SU-DHL-6 (cell line): Measurements from ENCODE around the gene YTHDF1.

Experiments used
- H2AFZ ChIP-seq: fragments of 200-600 bp; sonication (generic); 2 replicates; pipeline ENCODE4 v1.6.1; 2014; ENCODE audit warnings: low read depth, mild to moderate bottlenecking, moderate library complexity, mixed read lengths, antibody characterized with exemption, low read length; ENCODE audit not compliant: severe bottlenecking
- H3F3A ChIP-seq: fragments of 200-600 bp; shearing (Covaris generic); 2 replicates; pipeline ENCODE4 v1.6.0; 2016; ENCODE audit warnings: antibody characterized with exemption, mild to moderate bottlenecking; ENCODE audit not compliant: insufficient read depth
- H3K27ac ChIP-seq: fragments of 200-600 bp; sonication (generic); 2 replicates; pipeline ENCODE4 v1.5.1; 2016; ENCODE audit warnings: low read depth, mild to moderate bottlenecking, low read length, moderate library complexity, mixed read lengths
- H3K27me3 ChIP-seq: fragments of 200-600 bp; sonication (generic), shearing (Covaris generic); 2 replicates; pipeline ENCODE4 v1.6.0; 2014; ENCODE audit warnings: mild to moderate bottlenecking, low read length
- H3K36me3 ChIP-seq: fragments of 200-600 bp; sonication (generic); 2 replicates; pipeline ENCODE4 v1.6.1; 2014; ENCODE audit warnings: mild to moderate bottlenecking, low read length, mixed read lengths
- H3K4me2 ChIP-seq: fragments of 300-600, 200-600 bp; shearing (Covaris generic), sonication (generic); 2 replicates; pipeline ENCODE4 v1.6.0; 2014; ENCODE audit warnings: low read length, low read depth, mild to moderate bottlenecking; ENCODE audit not compliant: poor library complexity, severe bottlenecking
- H3K4me3 ChIP-seq: fragments of 200-600 bp; sonication (generic); 2 replicates; pipeline ENCODE4 v1.5.1; 2014; ENCODE audit warnings: antibody characterized with exemption, low read length, mild to moderate bottlenecking, mixed read lengths; ENCODE audit not compliant: insufficient read depth, poor library complexity, severe bottlenecking
- H3K79me2 ChIP-seq: fragments of 200-600 bp; sonication (generic); 2 replicates; pipeline ENCODE4 v1.6.1; 2014; ENCODE audit warnings: mild to moderate bottlenecking, low read length, moderate library complexity; ENCODE audit not compliant: insufficient read depth
- H3K9ac ChIP-seq: fragments of 200-600 bp; sonication (generic); 2 replicates; pipeline ENCODE4 v1.7.0; 2014; ENCODE audit warnings: mild to moderate bottlenecking, low read length
- H3K9me2 ChIP-seq: fragments of 200-600 bp; sonication (generic); replicated peaks from 2 replicates; pipeline ENCODE4 v1.6.1; 2014; ENCODE audit warnings: low read length; ENCODE audit not compliant: insufficient read depth
- H3K9me3 ChIP-seq: fragments of 200-600 bp; sonication (generic); 2 replicates; pipeline ENCODE4 v1.6.1; 2014; ENCODE audit warnings: low read length, mixed read lengths; ENCODE audit not compliant: insufficient read depth
- H4K20me1 ChIP-seq: fragments of 200-600 bp; sonication (generic); 2 replicates; pipeline ENCODE4 v1.6.1; 2014; ENCODE audit warnings: low read depth, mild to moderate bottlenecking, antibody characterized with exemption, low read length, moderate library complexity, mixed read lengths
- CTCF ChIP-seq: fragments of 200-600 bp; sonication (generic); IDR thresholded peaks from one replicate; pipeline ENCODE4 v1.5.1; 2017; ENCODE audit warnings: antibody characterized with exemption, mild to moderate bottlenecking, low read length, moderate library complexity; ENCODE audit not compliant: insufficient read depth, poor library complexity, severe bottlenecking
- EZH2phosphoT487 ChIP-seq: fragments of 200-600 bp; sonication (generic), shearing (Covaris generic); conservative IDR thresholded peaks from 2 replicates; pipeline ENCODE4 v1.6.1; 2018; ENCODE audit warnings: mild to moderate bottlenecking, antibody characterized with exemption, low read length, moderate library complexity, mixed read lengths

The YTHDF1 gene

GRCh38 chr20:63163171-63163570, 52.8 kb downstream of the YTHDF1 start:
- Histone ChIP-seq H3K4me3 (no peak overlapping the region), H2AFZ (no peak overlapping the region), H3K9me3 (no peaks in the 10 kb centered on the region), H3F3A (no peaks in the 10 kb centered on the region), H3K27me3 (no peaks in the 10 kb centered on the region), H3K9ac (no peak overlapping the region), H3K27ac (no peak overlapping the region), H3K79me2 (no peaks in the 10 kb centered on the region), H3K9me2 (no peaks in the 10 kb centered on the region), H3K36me3 (no peaks in the 10 kb centered on the region), H4K20me1 (no peaks in the 10 kb centered on the region), H3K4me2 (no peak overlapping the region)
- TF ChIP-seq EZH2phosphoT487 (no peak), CTCF (no peak)

- no peaks in the 10 kb centered on the region for H4K20me1 ChIP-seq
- no peaks in the 10 kb centered on the region for H3F3A ChIP-seq
- H3K9me3 ChIP-seq, result no peaks in the 10 kb centered on the region
- H3K27me3 ChIP-seq, result no peaks in the 10 kb centered on the region
- H3K27ac ChIP-seq, result no peak overlapping the region
- H3K79me2 ChIP-seq, result no peaks in the 10 kb centered on the region
- no peak overlapping the region for H2AFZ ChIP-seq
- no peaks in the 10 kb centered on the region for H3K36me3 ChIP-seq
- TF ChIP-seq EZH2phosphoT487 (no peak), CTCF (no peak)
- H3K9me2 ChIP-seq, result no peaks in the 10 kb centered on the region
- no peak overlapping the region for H3K9ac ChIP-seq
- H3K4me2 ChIP-seq, result no peak overlapping the region
- no peak overlapping the region for H3K4me3 ChIP-seq
Observed at GRCh38 chr20:63162206-63162795, 53.6 kb downstream of the YTHDF1 start.

GRCh38 chr20:63161176-63161651, 54.7 kb downstream of the YTHDF1 start:
- H3K79me2 ChIP-seq, result no peaks in the 10 kb centered on the region
- H2AFZ ChIP-seq, result no peak overlapping the region
- H3F3A ChIP-seq, result no peaks in the 10 kb centered on the region
- no peaks in the 10 kb centered on the region for H3K27me3 ChIP-seq
- TF ChIP-seq CTCF (no peak), EZH2phosphoT487 (no peak)
- no peak overlapping the region for H3K27ac ChIP-seq
- H3K4me3 ChIP-seq, result no peak overlapping the region
- no peaks in the 10 kb centered on the region for H4K20me1 ChIP-seq
- H3K9me2 ChIP-seq, result no peaks in the 10 kb centered on the region
- H3K36me3 ChIP-seq, result no peaks in the 10 kb centered on the region
- H3K9me3 ChIP-seq, result no peaks in the 10 kb centered on the region
- H3K9ac ChIP-seq, result no peak overlapping the region
- no peak overlapping the region for H3K4me2 ChIP-seq
